ENCODE data around the gene ZFX.

The ZFX gene

GRCh38 chrX:24210190-24210589 lies 60.7 kb downstream of the ZFX start:
- Histone ChIP-seq H3K4me3 (ENCODE audit: low read length) (no peak overlapping the region), H3K27me3 (ENCODE audit: control insufficient read depth, insufficient read depth, low read length) (no peaks in the 10 kb centered on the region), H3K9ac (ENCODE audit: low read length) (no peak overlapping the region), H3K4me1 (ENCODE audit: control insufficient read depth, insufficient read depth, low read length) (no peaks in the 10 kb centered on the region), H3K27ac (ENCODE audit: low read depth, low read length) (no peak overlapping the region), H3K36me3 (ENCODE audit: control insufficient read depth, insufficient read depth, low read length) (peaks cover 20% of the 10 kb centered on the region)

GRCh38 chrX:24214568-24214967 lies 65.0 kb downstream of the ZFX start:
- Histone ChIP-seq H3K36me3 (ENCODE audit: control insufficient read depth, insufficient read depth, low read length) (peaks cover 13% of the 10 kb centered on the region), H3K4me1 (ENCODE audit: control insufficient read depth, insufficient read depth, low read length) (no peaks in the 10 kb centered on the region), H3K27ac (ENCODE audit: low read depth, low read length) (no peak overlapping the region), H3K27me3 (ENCODE audit: control insufficient read depth, insufficient read depth, low read length) (no peaks in the 10 kb centered on the region), H3K4me3 (ENCODE audit: low read length) (no peak overlapping the region), H3K9ac (ENCODE audit: low read length) (no peak overlapping the region)

- Histone ChIP-seq H3K36me3 (ENCODE audit: control insufficient read depth, insufficient read depth, low read length) (peaks cover 11% of the 10 kb centered on the region), H3K9ac (ENCODE audit: low read length) (no peak overlapping the region), H3K27ac (ENCODE audit: low read depth, low read length) (no peak overlapping the region)
Observed at GRCh38 chrX:24215272-24215671, 65.7 kb downstream of the ZFX start.

GRCh38 chrX:24216037-24216436 lies 66.5 kb downstream of the ZFX start:
- no peaks in the 10 kb centered on the region for H3K4me1 ChIP-seq (ENCODE audit: control insufficient read depth, insufficient read depth, low read length)
- H3K9ac ChIP-seq (ENCODE audit: low read length) = no peak overlapping the region
- H3K27ac ChIP-seq (ENCODE audit: low read depth, low read length) = no peak overlapping the region
- H3K36me3 ChIP-seq (ENCODE audit: control insufficient read depth, insufficient read depth, low read length) = peaks cover 3% of the 10 kb centered on the region
- H3K4me3 ChIP-seq (ENCODE audit: low read length) = no peak overlapping the region
- H3K27me3 ChIP-seq (ENCODE audit: control insufficient read depth, insufficient read depth, low read length) = no peaks in the 10 kb centered on the region

More at GRCh38 chrX:24215272-24215671, 65.7 kb downstream of the ZFX start:
- Histone ChIP-seq H3K27me3 (ENCODE audit: control insufficient read depth, insufficient read depth, low read length) (no peaks in the 10 kb centered on the region), H3K4me3 (ENCODE audit: low read length) (no peak overlapping the region), H3K4me1 (ENCODE audit: control insufficient read depth, insufficient read depth, low read length) (no peaks in the 10 kb centered on the region)

- Histone ChIP-seq H3K27me3 (ENCODE audit: control insufficient read depth, insufficient read depth, low read length) (no peaks in the 10 kb centered on the region), H3K4me1 (ENCODE audit: control insufficient read depth, insufficient read depth, low read length) (no peaks in the 10 kb centered on the region), H3K4me3 (ENCODE audit: low read length) (no peak overlapping the region), H3K9ac (ENCODE audit: low read length) (no peak overlapping the region), H3K27ac (ENCODE audit: low read depth, low read length) (no peak overlapping the region), H3K36me3 (ENCODE audit: control insufficient read depth, insufficient read depth, low read length) (no peaks in the 10 kb centered on the region)
Observed at GRCh38 chrX:24216827-24217226, 67.3 kb downstream of the ZFX start.

- Histone ChIP-seq H3K27me3 (ENCODE audit: control insufficient read depth, insufficient read depth, low read length) (no peaks in the 10 kb centered on the region), H3K27ac (ENCODE audit: low read depth, low read length) (no peak overlapping the region), H3K4me1 (ENCODE audit: control insufficient read depth, insufficient read depth, low read length) (no peaks in the 10 kb centered on the region), H3K4me3 (ENCODE audit: low read length) (no peak overlapping the region), H3K36me3 (ENCODE audit: control insufficient read depth, insufficient read depth, low read length) (no peaks in the 10 kb centered on the region), H3K9ac (ENCODE audit: low read length) (no peak overlapping the region)
Observed at GRCh38 chrX:24219320-24219719, 69.8 kb downstream of the ZFX start.

GRCh38 chrX:24221872-24222271 lies 72.3 kb downstream of the ZFX start:
- Histone ChIP-seq H3K4me1 (ENCODE audit: control insufficient read depth, insufficient read depth, low read length) (no peaks in the 10 kb centered on the region), H3K4me3 (ENCODE audit: low read length) (no peak overlapping the region), H3K9ac (ENCODE audit: low read length) (no peak overlapping the region), H3K27ac (ENCODE audit: low read depth, low read length) (no peak overlapping the region), H3K27me3 (ENCODE audit: control insufficient read depth, insufficient read depth, low read length) (no peaks in the 10 kb centered on the region), H3K36me3 (ENCODE audit: control insufficient read depth, insufficient read depth, low read length) (no peaks in the 10 kb centered on the region)

DNA sequence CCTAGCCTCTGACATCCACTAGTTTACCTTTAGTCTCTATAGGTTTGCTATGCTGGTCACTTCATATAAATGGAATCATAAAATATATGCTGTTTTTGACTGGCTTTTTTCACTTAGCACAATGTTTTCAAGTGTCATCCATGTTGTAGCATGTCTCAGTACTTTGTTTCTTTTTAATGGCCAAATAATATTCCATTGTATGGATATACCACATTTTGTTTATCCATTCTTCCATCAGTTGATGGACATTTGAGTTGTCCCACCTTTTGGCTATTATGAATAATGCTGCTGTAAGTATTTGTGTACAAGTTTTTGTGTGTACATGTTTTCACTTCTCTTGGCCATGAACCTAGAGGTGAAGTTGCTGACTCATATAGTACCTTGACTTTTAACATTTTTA lies 75.7 kb downstream of the ZFX start:
- H3K27ac ChIP-seq (ENCODE audit: low read depth, low read length) = no peak overlapping the region
- H3K4me1 ChIP-seq (ENCODE audit: control insufficient read depth, insufficient read depth, low read length) = no peaks in the 10 kb centered on the region
- H3K27me3 ChIP-seq (ENCODE audit: control insufficient read depth, insufficient read depth, low read length) = no peaks in the 10 kb centered on the region
- H3K9ac ChIP-seq (ENCODE audit: low read length) = no peak overlapping the region
- H3K36me3 ChIP-seq (ENCODE audit: control insufficient read depth, insufficient read depth, low read length) = no peaks in the 10 kb centered on the region
- no peak overlapping the region for H3K4me3 ChIP-seq (ENCODE audit: low read length)

DNA sequence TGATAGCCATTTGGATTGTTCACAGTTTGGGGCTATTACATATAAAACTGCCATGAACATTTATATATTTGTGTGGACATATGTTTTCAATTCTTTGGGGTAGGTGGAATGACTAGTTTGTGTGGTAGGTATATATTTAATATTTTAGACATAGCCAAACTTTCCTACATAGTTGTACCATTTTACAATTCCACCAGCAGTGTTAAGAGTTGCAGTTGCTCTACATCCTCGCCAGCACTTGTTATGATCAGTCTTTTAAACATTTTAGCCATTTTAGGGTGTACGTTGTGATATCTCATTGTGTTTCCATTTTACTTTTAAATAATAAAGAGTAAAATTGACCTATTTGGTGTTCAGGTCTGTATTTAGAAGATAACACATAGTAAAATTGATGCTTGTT lies 76.6 kb downstream of the ZFX start:
- H3K27ac ChIP-seq (ENCODE audit: low read depth, low read length) = no peak overlapping the region
- no peaks in the 10 kb centered on the region for H3K36me3 ChIP-seq (ENCODE audit: control insufficient read depth, insufficient read depth, low read length)
- no peak overlapping the region for H3K4me3 ChIP-seq (ENCODE audit: low read length)
- H3K9ac ChIP-seq (ENCODE audit: low read length) = no peak overlapping the region
- no peaks in the 10 kb centered on the region for H3K4me1 ChIP-seq (ENCODE audit: control insufficient read depth, insufficient read depth, low read length)
- no peaks in the 10 kb centered on the region for H3K27me3 ChIP-seq (ENCODE audit: control insufficient read depth, insufficient read depth, low read length)

GRCh38 chrX:24228596-24228995 lies 79.1 kb downstream of the ZFX start:
- H3K27me3 ChIP-seq (ENCODE audit: control insufficient read depth, insufficient read depth, low read length) = no peaks in the 10 kb centered on the region
- no peaks in the 10 kb centered on the region for H3K4me1 ChIP-seq (ENCODE audit: control insufficient read depth, insufficient read depth, low read length)
- H3K9ac ChIP-seq (ENCODE audit: low read length) = no peak overlapping the region
- H3K4me3 ChIP-seq (ENCODE audit: low read length) = no peak overlapping the region
- no peaks in the 10 kb centered on the region for H3K36me3 ChIP-seq (ENCODE audit: control insufficient read depth, insufficient read depth, low read length)
- H3K27ac ChIP-seq (ENCODE audit: low read depth, low read length) = no peak overlapping the region

DNA sequence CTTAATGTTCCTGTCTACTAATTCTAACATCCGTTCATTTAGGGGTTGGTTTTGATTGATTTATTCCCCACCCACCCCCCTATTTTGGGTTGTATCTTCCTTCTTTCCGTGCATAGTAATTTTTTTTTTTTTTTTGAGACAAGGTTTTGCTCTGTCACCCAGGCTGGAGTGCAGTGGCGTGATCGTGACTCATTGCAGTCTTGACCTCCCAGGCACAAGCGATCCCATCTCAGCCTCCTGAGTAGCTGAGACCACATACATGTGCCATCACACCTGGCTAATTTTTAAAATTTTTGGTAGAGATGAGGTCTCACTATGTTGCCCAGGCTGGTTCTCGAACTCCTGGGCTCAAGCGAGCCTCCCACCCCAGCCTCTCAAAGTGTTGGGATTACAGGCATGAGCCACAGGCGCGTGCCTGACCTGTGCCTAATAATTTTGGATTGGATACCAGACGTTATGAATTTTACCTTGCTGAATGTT lies 79.9 kb downstream of the ZFX start:
- no peaks in the 10 kb centered on the region for H3K4me1 ChIP-seq (ENCODE audit: control insufficient read depth, insufficient read depth, low read length)
- H3K9ac ChIP-seq (ENCODE audit: low read length) = no peak overlapping the region
- H3K27me3 ChIP-seq (ENCODE audit: control insufficient read depth, insufficient read depth, low read length) = no peaks in the 10 kb centered on the region
- H3K27ac ChIP-seq (ENCODE audit: low read depth, low read length) = no peak overlapping the region
- H3K4me3 ChIP-seq (ENCODE audit: low read length) = no peak overlapping the region
- H3K36me3 ChIP-seq (ENCODE audit: control insufficient read depth, insufficient read depth, low read length) = no peaks in the 10 kb centered on the region

- no peaks in the 10 kb centered on the region for H3K27me3 ChIP-seq (ENCODE audit: control insufficient read depth, insufficient read depth, low read length)
- H3K36me3 ChIP-seq (ENCODE audit: control insufficient read depth, insufficient read depth, low read length) = no peaks in the 10 kb centered on the region
- H3K4me1 ChIP-seq (ENCODE audit: control insufficient read depth, insufficient read depth, low read length) = no peaks in the 10 kb centered on the region
- H3K4me3 ChIP-seq (ENCODE audit: low read length) = no peak overlapping the region
- H3K9ac ChIP-seq (ENCODE audit: low read length) = no peak overlapping the region
- H3K27ac ChIP-seq (ENCODE audit: low read depth, low read length) = no peak overlapping the region
Observed at GRCh38 chrX:24229976-24230375, 80.4 kb downstream of the ZFX start.

DNA sequence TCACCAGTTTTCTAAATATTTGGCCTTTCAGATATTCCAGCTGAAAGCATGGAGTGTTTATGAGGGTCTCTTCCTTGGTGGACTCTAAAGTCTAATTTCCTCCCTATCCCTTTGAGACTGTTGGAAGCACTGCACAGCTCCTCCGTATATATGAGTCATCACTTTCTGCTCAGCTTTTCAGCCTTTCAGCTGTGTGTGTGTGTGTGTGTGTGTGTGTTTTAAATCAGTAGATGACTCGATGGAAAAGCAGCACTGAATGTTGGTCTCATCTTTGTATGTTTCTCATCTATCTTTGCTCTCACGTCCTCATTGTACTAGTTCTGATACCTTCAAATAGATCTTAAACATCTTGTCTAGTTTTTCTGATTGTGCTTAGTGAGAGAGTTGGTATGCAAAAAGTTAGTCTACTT lies 81.6 kb downstream of the ZFX start:
- no peaks in the 10 kb centered on the region for H3K36me3 ChIP-seq (ENCODE audit: control insufficient read depth, insufficient read depth, low read length)
- no peaks in the 10 kb centered on the region for H3K27me3 ChIP-seq (ENCODE audit: control insufficient read depth, insufficient read depth, low read length)
- H3K27ac ChIP-seq (ENCODE audit: low read depth, low read length) = no peak overlapping the region
- H3K4me1 ChIP-seq (ENCODE audit: control insufficient read depth, insufficient read depth, low read length) = no peaks in the 10 kb centered on the region
- no peak overlapping the region for H3K9ac ChIP-seq (ENCODE audit: low read length)
- H3K4me3 ChIP-seq (ENCODE audit: low read length) = no peak overlapping the region
